Mesenchymal stem cell (in vitro differentiated cells and primary cell): ENCODE data around the gene ISYNA1.
A peak's percentile ranks its signal among the peaks of the same experiment; 100 is the strongest.

Source experiments
- DNase-seq: peaks from one replicate; pipeline ENCODE4 v3.0.0-alpha.2; 2013
- H2AFZ ChIP-seq: one replicate; pipeline ENCODE4 v1.6.1; 2013; ENCODE audit warnings: low read depth, mild to moderate bottlenecking, control low read depth, inconsistent platforms, low read length, moderate library complexity
- H2AK5ac ChIP-seq: 2 replicates; pipeline ENCODE4 v1.6.1; 2013; ENCODE audit warnings: low read length, moderate library complexity, mild to moderate bottlenecking, inconsistent platforms; ENCODE audit not compliant: severe bottlenecking
- H2BK120ac ChIP-seq: one replicate; pipeline ENCODE4 v1.6.1; 2013; ENCODE audit warnings: low read depth, mild to moderate bottlenecking, inconsistent platforms, low read length, moderate library complexity
- H2BK12ac ChIP-seq, 2 experiments: one replicate each; pipeline ENCODE4 v1.6.1; 2013; ENCODE audit warnings: inconsistent platforms in 2 of 2, low read length in 2 of 2, mild to moderate bottlenecking in 2 of 2, moderate library complexity in 2 of 2, control low read depth in 1 of 2
- H2BK15ac ChIP-seq: one replicate; pipeline ENCODE4 v1.6.1; 2013; ENCODE audit warnings: mild to moderate bottlenecking, low read depth, inconsistent platforms; ENCODE audit not compliant: poor library complexity, severe bottlenecking
- H2BK5ac ChIP-seq: 2 replicates; pipeline ENCODE4 v1.6.1; 2013; ENCODE audit warnings: low read depth, mild to moderate bottlenecking, low read length, control low read depth, inconsistent platforms; ENCODE audit not compliant: poor library complexity, severe bottlenecking
- H3K14ac ChIP-seq, 2 experiments: one replicate each; pipeline ENCODE4 v1.6.1; 2013; ENCODE audit warnings: inconsistent platforms in 2 of 2, low read length in 2 of 2, control low read depth in 1 of 2, mild to moderate bottlenecking in 1 of 2, moderate library complexity in 1 of 2
- H3K18ac ChIP-seq, 2 experiments: one replicate each; pipeline ENCODE4 v1.6.1; 2013; ENCODE audit warnings: inconsistent platforms in 2 of 2, low read length in 2 of 2, control low read depth in 1 of 2, low read depth in 1 of 2, mild to moderate bottlenecking in 1 of 2
- H3K23ac ChIP-seq, 2 experiments: one replicate each; pipeline ENCODE4 v1.6.1; 2013; ENCODE audit warnings: inconsistent platforms in 2 of 2, low read length in 2 of 2, mild to moderate bottlenecking in 2 of 2, moderate library complexity in 2 of 2, control low read depth in 1 of 2
- H3K27ac ChIP-seq: 2 replicates; pipeline ENCODE4 v1.5.1; 2013; ENCODE audit warnings: mild to moderate bottlenecking, moderate library complexity, low read length, control low read depth, inconsistent platforms; ENCODE audit not compliant: poor library complexity, severe bottlenecking
- H3K27me3 ChIP-seq, 2 experiments: 2 replicates each; pipeline versions ENCODE4 v1.6.1 to v1.7.0; 2013; ENCODE audit warnings: low read length in 2 of 2, mild to moderate bottlenecking in 2 of 2, moderate library complexity in 2 of 2, control low read depth in 1 of 2, inconsistent platforms in 1 of 2; ENCODE audit not compliant: control insufficient read depth in 1 of 2, insufficient read depth in 1 of 2
- H3K36me3 ChIP-seq, 2 experiments: 2 replicates each; pipeline versions ENCODE4 v1.6.1 to v1.7.0; 2013; ENCODE audit warnings: low read length in 2 of 2, control low read depth in 1 of 2, inconsistent platforms in 1 of 2, low read depth in 1 of 2, mild to moderate bottlenecking in 1 of 2; ENCODE audit not compliant: insufficient read depth in 2 of 2, control insufficient read depth in 1 of 2
- H3K4ac ChIP-seq, 2 experiments: one replicate each; pipeline ENCODE4 v1.6.1; 2013; ENCODE audit warnings: inconsistent platforms in 2 of 2, low read length in 2 of 2, mild to moderate bottlenecking in 2 of 2, moderate library complexity in 2 of 2, control low read depth in 1 of 2, low read depth in 1 of 2
- H3K4me1 ChIP-seq: 2 replicates; pipeline ENCODE4 v1.6.1; 2013; ENCODE audit warnings: low read depth, low read length, control low read depth; ENCODE audit not compliant: control insufficient read depth, insufficient read depth
- H3K4me2 ChIP-seq: 2 replicates; pipeline ENCODE4 v1.6.1; 2013; ENCODE audit warnings: low read length, mild to moderate bottlenecking, inconsistent platforms; ENCODE audit not compliant: poor library complexity, severe bottlenecking
- H3K4me3 ChIP-seq, 2 experiments: 2 replicates each; pipeline versions ENCODE4 v1.5.1 to v1.7.0; 2013; ENCODE audit warnings: low read length in 2 of 2, mild to moderate bottlenecking in 2 of 2, control low read depth in 1 of 2, low read depth in 1 of 2; ENCODE audit not compliant: insufficient read depth in 1 of 2
- H3K79me1 ChIP-seq: replicated peaks from 2 replicates; pipeline ENCODE4 v1.6.1; 2013; ENCODE audit warnings: mild to moderate bottlenecking, control low read depth, low read length, inconsistent platforms; ENCODE audit not compliant: poor library complexity, severe bottlenecking
- H3K9ac ChIP-seq: 2 replicates; pipeline ENCODE4 v1.7.0; 2013; ENCODE audit warnings: mild to moderate bottlenecking, low read length, moderate library complexity
- H3K9me3 ChIP-seq: 2 replicates; pipeline ENCODE4 v1.7.0; 2013; ENCODE audit warnings: mild to moderate bottlenecking, low read length; ENCODE audit not compliant: control insufficient read depth
- H4K8ac ChIP-seq: one replicate; pipeline ENCODE4 v1.6.1; 2013; ENCODE audit warnings: inconsistent platforms, mild to moderate bottlenecking, low read length, moderate library complexity
- H4K91ac ChIP-seq: one replicate; pipeline ENCODE4 v1.6.1; 2013; ENCODE audit warnings: mild to moderate bottlenecking, low read length, inconsistent platforms
- WGBS: methylation state at CpG from one replicate; pipeline ENCODE4 v1.1.7; 2013; ENCODE audit warnings: mixed read lengths; 5-methylcytosine and 5-hydroxymethylcytosine counted together

Gene ISYNA1

GRCh38 chr19:18443831-18444230 lies 5.9 kb upstream of the ISYNA1 start:
- peaks cover 58 to 83% of the 10 kb centered on the region in 2 experiments for H3K36me3 ChIP-seq
- no peaks in the 10 kb centered on the region for H3K27me3 ChIP-seq
- no peak for DNase-seq
- 97% methylated on average over 11 of the region's 11 CpGs for WGBS
- no peak overlapping the region for H2BK12ac ChIP-seq
- H3K4me2 ChIP-seq, result no peak overlapping the region
- no peak overlapping the region for H2BK15ac ChIP-seq
- no peak overlapping the region for H3K9ac ChIP-seq
- no peak overlapping the region for H4K91ac ChIP-seq
- H4K8ac ChIP-seq, result no peak overlapping the region
- H3K79me1 ChIP-seq, result peaks cover 37% of the 10 kb centered on the region
- no peak overlapping the region for H3K4me3 ChIP-seq
- no peaks in the 10 kb centered on the region for H3K9me3 ChIP-seq
- H3K4ac ChIP-seq, result no peak overlapping the region
- no peak overlapping the region for H3K27ac ChIP-seq
- no peak overlapping the region for H2BK5ac ChIP-seq
- no peak overlapping the region for H2AK5ac ChIP-seq
- no peak overlapping the region for H3K14ac ChIP-seq
- peaks cover 39% of the 10 kb centered on the region for H3K4me1 ChIP-seq
- no peak overlapping the region for H3K18ac ChIP-seq
- no peak overlapping the region for H2BK120ac ChIP-seq
- no peak overlapping the region for H2AFZ ChIP-seq
- no peak overlapping the region for H3K23ac ChIP-seq

DNA sequence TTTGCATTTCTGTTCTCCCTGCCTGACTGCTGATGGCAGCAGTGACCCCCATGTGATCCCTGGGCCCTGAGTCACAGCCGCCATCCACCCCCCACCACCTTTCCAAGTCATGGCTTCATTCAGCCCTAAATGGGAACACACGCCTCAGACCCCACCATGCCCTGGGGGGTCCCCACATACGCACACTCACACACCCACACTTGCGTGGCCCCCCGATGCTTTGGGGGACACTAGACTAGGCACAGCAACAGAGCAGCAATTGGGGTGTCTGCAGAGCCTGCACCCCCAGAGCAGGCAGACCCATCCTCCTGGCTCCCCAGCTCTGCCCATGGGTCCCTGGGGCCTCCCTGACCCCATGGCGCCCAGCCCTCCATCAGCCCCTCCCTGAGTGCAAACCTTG lies 5.5 kb upstream of the ISYNA1 start:
- no peak overlapping the region for H2BK12ac ChIP-seq
- no peak overlapping the region for H2BK15ac ChIP-seq
- peaks cover 33% of the 10 kb centered on the region for H3K79me1 ChIP-seq
- H2BK120ac ChIP-seq, result no peak overlapping the region
- no peak overlapping the region for H4K91ac ChIP-seq
- WGBS, result 98% methylated on average over 6 of the region's 6 CpGs
- H3K14ac ChIP-seq, result no peak overlapping the region
- no peak overlapping the region for H3K4ac ChIP-seq
- H3K36me3 ChIP-seq, result peaks cover 53 to 79% of the 10 kb centered on the region in 2 experiments
- H2BK5ac ChIP-seq, result no peak overlapping the region
- H3K18ac ChIP-seq, result no peak overlapping the region
- no peaks in the 10 kb centered on the region for H3K27me3 ChIP-seq
- H3K23ac ChIP-seq, result no peak overlapping the region
- no peak overlapping the region for H3K4me2 ChIP-seq
- peaks cover 43% of the 10 kb centered on the region for H3K4me1 ChIP-seq
- no peak for DNase-seq
- no peak overlapping the region for H3K4me3 ChIP-seq
- no peaks in the 10 kb centered on the region for H3K9me3 ChIP-seq
- no peak overlapping the region for H2AFZ ChIP-seq
- no peak overlapping the region for H3K9ac ChIP-seq
- H2AK5ac ChIP-seq, result no peak overlapping the region
- no peak overlapping the region for H4K8ac ChIP-seq
- H3K27ac ChIP-seq, result no peak overlapping the region

DNA sequence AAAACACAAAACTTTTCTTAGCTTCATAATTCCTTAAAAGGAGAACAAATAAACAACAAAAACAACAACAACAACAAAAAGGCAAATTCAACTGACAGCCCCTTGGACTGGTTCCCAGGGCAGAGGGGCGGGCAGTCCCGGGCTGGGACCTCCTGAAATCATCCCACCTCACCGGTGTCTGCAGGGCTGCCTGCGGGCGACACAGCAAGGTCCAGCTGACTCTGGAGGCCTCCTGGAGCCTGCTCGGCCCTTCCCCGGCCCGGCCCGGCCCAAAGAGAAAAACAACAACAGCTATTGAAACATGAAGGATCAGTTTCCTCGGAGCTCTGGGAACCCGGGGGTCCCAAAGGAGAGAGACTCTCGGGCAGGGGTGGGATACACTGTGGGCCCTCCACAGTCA lies 5.0 kb upstream of the ISYNA1 start:
- Histone ChIP-seq H3K18ac (no peak overlapping the region), H2AFZ (no peak overlapping the region), H2BK15ac (no peak overlapping the region), H3K23ac (no peak overlapping the region), H2BK120ac (no peak overlapping the region), H3K9me3 (no peaks in the 10 kb centered on the region), H3K14ac (no peak overlapping the region), H2AK5ac (no peak overlapping the region), H3K36me3 (peaks cover 49 to 75% of the 10 kb centered on the region in 2 experiments), H3K4me2 (no peak overlapping the region), H2BK5ac (no peak overlapping the region), H4K8ac (no peak overlapping the region), H4K91ac (no peak overlapping the region), H3K4me1 (peaks cover 47% of the 10 kb centered on the region), H3K27me3 (no peaks in the 10 kb centered on the region), H3K4me3 (no peak overlapping the region), H3K9ac (no peak overlapping the region), H3K79me1 (peaks cover 31% of the 10 kb centered on the region), H2BK12ac (no peak overlapping the region), H3K4ac (no peak overlapping the region), H3K27ac (no peak overlapping the region)
- WGBS, result 96% methylated on average over 12 of the region's 12 CpGs
- DNase-seq, result no peak

DNA sequence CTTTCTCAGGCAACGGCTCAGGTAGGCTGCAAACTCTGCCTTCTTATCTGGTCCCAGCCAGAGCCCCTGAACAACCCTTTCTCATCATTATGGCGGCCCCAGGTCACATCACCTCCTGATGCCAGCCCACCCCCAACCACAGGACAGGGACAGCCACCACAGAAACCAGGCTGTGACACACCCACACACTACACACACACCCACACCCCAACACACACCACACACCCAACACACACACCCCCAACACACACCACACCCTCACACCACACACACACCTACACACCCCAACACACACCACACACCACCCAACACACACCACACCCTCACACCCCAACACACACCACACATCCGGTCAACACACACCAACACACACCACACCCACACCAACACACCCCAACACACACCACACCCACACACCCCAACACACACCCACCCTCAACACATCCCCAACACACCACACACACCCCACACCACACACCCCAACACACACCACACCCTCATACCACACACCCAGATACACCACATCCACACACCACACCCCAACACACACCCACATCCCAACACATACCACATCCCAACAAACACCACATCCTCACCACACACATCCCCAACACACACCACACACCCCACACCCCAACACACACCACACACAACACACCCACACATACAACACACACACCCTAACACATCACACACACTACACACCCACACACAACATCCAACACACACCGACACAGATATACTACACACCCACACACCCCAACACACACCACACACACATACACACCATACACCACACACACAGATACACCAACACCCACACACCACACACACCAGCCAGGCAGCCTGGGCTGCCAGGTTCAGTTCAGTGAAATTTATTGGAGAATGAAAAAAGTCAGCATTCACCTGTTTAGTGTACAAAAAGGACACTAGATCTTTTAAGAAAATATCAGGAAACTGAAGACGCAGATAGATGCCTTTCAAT lies 4.2 kb upstream of the ISYNA1 start:
- WGBS, result 82% methylated on average over 4 of the region's 5 CpGs
- Histone ChIP-seq H3K4me2 (no peak overlapping the region), H3K9ac (no peak overlapping the region)

More for the DNA sequence above, 4.2 kb upstream of the ISYNA1 start:
- Histone ChIP-seq H2AFZ (no peak overlapping the region), H4K91ac (peak overlapping the region; percentile 11), H2BK15ac (no peak overlapping the region), H2BK12ac (no peak overlapping the region), H3K9me3 (no peaks in the 10 kb centered on the region), H3K4me1 (peaks cover 50% of the 10 kb centered on the region), H3K23ac (no peak overlapping the region), H3K79me1 (peaks cover 27% of the 10 kb centered on the region), H3K14ac (no peak overlapping the region), H3K27me3 (no peaks in the 10 kb centered on the region), H3K36me3 (peaks cover 43 to 70% of the 10 kb centered on the region in 2 experiments), H2BK120ac (no peak overlapping the region), H3K18ac (no peak overlapping the region), H3K4me3 (no peak overlapping the region), H4K8ac (no peak overlapping the region), H3K27ac (no peak overlapping the region), H2BK5ac (no peak overlapping the region), H2AK5ac (no peak overlapping the region), H3K4ac (no peak overlapping the region)
- DNase-seq, result no peak
